ENCODE measurements around the gene ROBO1. TPM values are rescaled to one million over a fixed set of nuclear protein-coding genes. Genes with fewer than 3 reads are reported as not detected.

The ROBO1 gene
- total RNA-seq, 1 donor from 2014 or later = 182 TPM

- TF ChIP-seq CTCF (conservative IDR thresholded peaks at IDR 0.05) = no peak
- peak overlapping the region; percentile 35 for H3K4me3 Mint-ChIP-seq
- H3K27ac Mint-ChIP-seq = no peak overlapping the region
- H3K36me3 Mint-ChIP-seq = peaks cover 34% of the 10 kb centered on the region
- H3K27me3 Mint-ChIP-seq = no peaks in the 10 kb centered on the region
- DNase-seq (ENCODE audit: extremely low spot score, unreplicated experiment) = no peak
- H3K9me3 Mint-ChIP-seq = peaks cover 4% of the 10 kb centered on the region
- peaks cover 28% of the 10 kb centered on the region for H3K4me1 Mint-ChIP-seq (ENCODE audit: unreplicated experiment)
Observed at GRCh38 chr3:78995087-78995486, 772.7 kb downstream of the ROBO1 start.

- Mint-ChIP-seq H3K36me3 (peaks cover 28% of the 10 kb centered on the region), H3K4me1 (ENCODE audit: unreplicated experiment) (peaks cover 28% of the 10 kb centered on the region), H3K9me3 (peaks cover 4% of the 10 kb centered on the region), H3K27ac (no peak overlapping the region), H3K27me3 (no peaks in the 10 kb centered on the region), H3K4me3 (peak overlapping the region; percentile 64)
- no peak for DNase-seq (ENCODE audit: extremely low spot score, unreplicated experiment)
- TF ChIP-seq CTCF (conservative IDR thresholded peaks at IDR 0.05) = no peak
Observed at GRCh38 chr3:78994174-78995027, 773.4 kb downstream of the ROBO1 start.

- no peak for DNase-seq (ENCODE audit: extremely low spot score, unreplicated experiment)
- Mint-ChIP-seq H3K36me3 (peaks cover 24% of the 10 kb centered on the region), H3K27me3 (no peaks in the 10 kb centered on the region), H3K4me1 (ENCODE audit: unreplicated experiment) (peaks cover 33% of the 10 kb centered on the region), H3K4me3 (no peak overlapping the region), H3K9me3 (no peaks in the 10 kb centered on the region), H3K27ac (no peak overlapping the region)
- TF ChIP-seq CTCF (conservative IDR thresholded peaks at IDR 0.05) = no peak
Observed at GRCh38 chr3:78993375-78993774, 774.4 kb downstream of the ROBO1 start.

- Mint-ChIP-seq H3K27me3 (no peaks in the 10 kb centered on the region), H3K9me3 (no peaks in the 10 kb centered on the region), H3K27ac (no peak overlapping the region), H3K4me3 (no peak overlapping the region), H3K36me3 (peaks cover 24% of the 10 kb centered on the region), H3K4me1 (ENCODE audit: unreplicated experiment) (peaks cover 37% of the 10 kb centered on the region)
- DNase-seq (ENCODE audit: extremely low spot score, unreplicated experiment) = no peak
- TF ChIP-seq CTCF (conservative IDR thresholded peaks at IDR 0.05) = no peak
Observed at GRCh38 chr3:78992830-78993229, 775.0 kb downstream of the ROBO1 start.

GRCh38 chr3:78992400-78992799 lies 775.4 kb downstream of the ROBO1 start:
- Mint-ChIP-seq H3K4me1 (ENCODE audit: unreplicated experiment) (peaks cover 37% of the 10 kb centered on the region), H3K27me3 (no peaks in the 10 kb centered on the region), H3K9me3 (no peaks in the 10 kb centered on the region), H3K27ac (no peak overlapping the region), H3K36me3 (peaks cover 21% of the 10 kb centered on the region), H3K4me3 (no peak overlapping the region)
- no peak for DNase-seq (ENCODE audit: extremely low spot score, unreplicated experiment)
- no peak for TF ChIP-seq CTCF (conservative IDR thresholded peaks at IDR 0.05)
